ENCODE data around the gene MPP3.

- TF ChIP-seq CTCF (IDR thresholded peaks at IDR 0.05) (no peak), EZH2phosphoT487 (IDR thresholded peaks at IDR 0.05) (no peak), EZH2 (IDR thresholded peaks at IDR 0.05) (no peak)
Measured at GRCh38 chr17:43805117-43805516, 27.8 kb downstream of the MPP3 start.

Data from neural progenitor cell (in vitro differentiated cells).